ENCODE results near the gene TOP2A.

GRCh38 chr17:40462343-40463121 lies 44.8 kb upstream of the TOP2A start:
- TF ChIP-seq POLR2A (IDR thresholded peaks at IDR 0.05; ENCODE audit: borderline replicate concordance, extremely low read depth, insufficient read depth, insufficient read length), result no peak
- TF ChIP-seq RAD21 (IDR thresholded peaks at IDR 0.05; ENCODE audit: low read depth), result no peak
- TF ChIP-seq SP1 (IDR thresholded peaks at IDR 0.05; ENCODE audit: low read depth), result no peak
- no peak for TF ChIP-seq SIN3A (IDR thresholded peaks at IDR 0.05; ENCODE audit: low read depth)
- no peak for TF ChIP-seq CTCF (IDR thresholded peaks at IDR 0.05 in 2 of 3, conservative IDR thresholded peaks at IDR 0.05 in 1 of 3; ENCODE audit: borderline replicate concordance in 1 of 3, insufficient read depth in 1 of 3, low read depth in 2 of 3, low read length in 2 of 3)
- no peak for TF ChIP-seq CEBPB (IDR thresholded peaks at IDR 0.05; ENCODE audit: low read depth)
- no peak for TF ChIP-seq MAX (IDR thresholded peaks at IDR 0.05)
